GM21619 (cell line): ENCODE data around the gene GNPTAB.
A peak's percentile ranks its signal among the peaks of the same experiment; 100 is the strongest.
"Not testable (repeated sequence)": the region's sequence is repeated elsewhere in the genome, so short reads cannot be mapped to it uniquely, and the experiment has no call there.

Experiments used
- ATAC-seq: cut with Tn5 transposase; IDR thresholded peaks from one replicate; pipeline ENCODE4 v1.9.1; 2021; ENCODE audit not compliant: unreplicated experiment

The GNPTAB gene

GRCh38 chr12:101830367-101831325 lies at the start of gene GNPTAB:
Gene GNPTAB (minus strand): TSS chr12:101830959. CDS start chr12:101830675, 284 bp downstream.
- peak; percentile 95 for ATAC-seq

DNA sequence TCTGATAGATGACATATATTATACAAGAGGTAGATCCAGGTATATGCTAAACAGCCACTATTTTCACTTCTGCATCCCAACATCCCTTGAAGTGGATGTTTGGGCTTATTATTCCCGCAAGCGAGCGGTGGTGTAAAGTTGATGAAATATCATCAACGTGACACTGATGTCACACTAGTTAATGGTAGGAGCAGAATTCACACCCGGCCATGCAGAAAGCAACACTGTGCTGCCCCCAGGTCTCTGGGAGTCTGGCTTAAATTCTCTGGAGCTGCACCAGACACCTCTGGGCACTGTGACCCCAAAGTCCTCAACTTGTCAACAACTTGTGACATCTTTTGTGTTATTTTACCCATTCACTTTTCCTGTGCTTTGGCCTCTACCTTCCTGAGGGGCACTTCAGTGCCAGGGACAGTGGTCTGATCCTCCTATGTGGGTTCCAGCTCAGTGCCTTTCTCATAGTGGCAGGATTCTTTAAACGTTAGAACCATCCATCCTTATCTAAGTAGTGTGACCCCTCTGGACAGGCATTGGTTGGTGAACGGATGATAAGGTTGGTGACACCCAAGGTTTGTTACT lies 47.6 kb upstream of the GNPTAB start:
- ATAC-seq, result no peak

DNA sequence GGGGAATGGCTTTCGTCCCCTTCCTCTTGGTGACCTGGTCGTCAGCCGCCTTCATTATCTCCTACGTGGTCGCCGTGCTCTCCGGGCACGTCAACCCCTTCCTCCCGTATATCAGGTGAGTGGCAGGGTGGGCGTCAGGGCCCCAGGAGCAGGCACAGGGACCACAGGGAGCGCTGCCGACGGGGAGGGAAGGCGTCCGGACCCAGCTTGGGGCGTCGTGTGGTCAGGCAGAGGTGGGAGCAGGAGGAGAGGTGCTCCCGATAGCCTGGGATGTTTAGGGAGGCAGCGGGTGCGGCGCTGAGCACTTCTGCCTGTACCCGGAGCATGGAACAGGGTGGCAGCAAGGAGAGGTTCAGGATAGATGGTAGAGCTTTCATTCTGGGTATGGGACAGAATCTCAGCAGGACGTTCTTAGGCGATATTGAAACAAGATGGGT lies 47.1 kb upstream of the GNPTAB start:
- ATAC-seq, result peak; percentile 14

DNA sequence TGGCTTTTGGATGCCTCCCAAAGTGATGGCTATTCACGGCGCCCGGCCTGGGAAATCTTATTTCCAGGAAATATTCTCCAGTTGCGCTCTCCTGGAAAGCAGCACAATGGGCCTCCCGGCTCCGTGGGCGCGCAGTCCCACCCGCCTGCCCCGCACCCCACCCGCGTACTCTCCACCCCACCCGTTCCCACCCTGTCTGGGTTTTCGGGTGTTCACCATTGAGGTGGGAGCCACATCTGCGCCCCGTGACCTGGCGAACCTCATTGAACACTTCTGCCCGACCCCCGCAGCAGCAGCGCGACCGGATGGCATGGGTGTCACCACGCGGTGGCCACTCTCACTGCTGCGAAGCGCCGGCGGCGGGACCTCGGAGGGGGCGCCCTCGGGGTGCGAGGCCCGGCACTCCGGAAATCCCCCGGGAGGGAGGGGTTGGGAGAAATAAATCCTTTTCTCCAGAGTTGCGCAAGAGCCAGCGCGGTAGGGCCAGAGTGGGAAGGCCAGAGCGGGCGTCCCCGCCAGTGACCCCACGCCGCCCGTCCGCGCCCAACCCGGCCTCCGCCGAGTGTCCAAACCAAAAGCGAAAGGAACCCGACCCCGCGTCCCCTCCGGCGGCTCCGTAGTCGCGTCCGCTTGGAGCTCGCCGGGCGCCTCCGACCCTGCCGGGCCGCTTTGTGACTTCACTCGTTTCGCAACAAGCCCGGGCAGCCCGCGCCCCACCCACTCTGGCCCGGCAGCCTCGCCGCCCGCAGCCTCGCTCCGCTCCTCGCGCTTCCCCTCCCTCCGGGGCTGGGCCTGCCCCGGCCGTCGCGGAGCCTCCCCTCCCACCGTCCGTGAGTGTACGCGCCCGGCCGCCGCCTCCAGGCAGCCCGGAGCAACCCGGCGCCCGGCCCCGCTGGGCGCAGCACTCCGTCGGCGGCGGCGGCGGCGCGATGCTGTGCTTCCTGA lies 46.4 kb upstream of the GNPTAB start, which contains the start of gene DRAM1:
Gene DRAM1, plus strand, starts transcription at position 720 of the 945 bp plus-strand sequence. Its CDS starts 210 bp downstream, at position 930.
- ATAC-seq, result peak; percentile 83

- no peak for ATAC-seq
Measured at GRCh38 chr12:101876322-101876860, 45.6 kb upstream of the GNPTAB start.

GRCh38 chr12:101875162-101875561 lies 44.4 kb upstream of the GNPTAB start:
- ATAC-seq, result no peak

DNA sequence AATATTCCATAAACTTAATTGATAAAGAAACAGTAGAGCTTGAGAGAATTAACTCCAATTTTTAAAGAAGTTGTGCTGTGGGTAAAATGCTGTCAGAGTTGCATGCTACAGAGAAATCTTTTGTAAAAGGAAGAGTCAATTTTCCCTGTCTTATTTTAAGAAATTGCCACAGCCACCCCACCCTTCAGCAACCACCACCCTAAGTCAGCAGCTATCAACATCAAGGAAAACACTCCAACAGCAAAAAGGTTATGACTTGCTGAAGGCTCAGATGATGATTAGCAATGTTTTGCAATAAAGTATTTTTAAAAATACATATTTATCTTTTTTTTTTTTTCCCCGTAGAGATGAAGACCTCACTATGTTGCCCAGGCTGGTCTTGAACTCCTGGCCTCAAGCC lies 40.2 kb upstream of the GNPTAB start:
- no peak for ATAC-seq

GRCh38 chr12:101867619-101868018 lies 36.9 kb upstream of the GNPTAB start:
- not testable (repeated sequence) for ATAC-seq

GRCh38 chr12:101866615-101867373 lies 36.0 kb upstream of the GNPTAB start:
- ATAC-seq, result no peak

GRCh38 chr12:101863981-101864380 lies 33.2 kb upstream of the GNPTAB start:
- no peak for ATAC-seq

- ATAC-seq, result no peak
Measured at GRCh38 chr12:101862245-101862644, 31.5 kb upstream of the GNPTAB start.

- not testable (repeated sequence) for ATAC-seq
Measured at GRCh38 chr12:101861688-101862087, 30.9 kb upstream of the GNPTAB start.

- peak; percentile 49 for ATAC-seq
Measured at GRCh38 chr12:101859664-101860607, 29.2 kb upstream of the GNPTAB start.

GRCh38 chr12:101858361-101858760 lies 27.6 kb upstream of the GNPTAB start:
- no peak for ATAC-seq

- peak; percentile 48 for ATAC-seq
Measured at GRCh38 chr12:101857043-101857558, 26.3 kb upstream of the GNPTAB start.

DNA sequence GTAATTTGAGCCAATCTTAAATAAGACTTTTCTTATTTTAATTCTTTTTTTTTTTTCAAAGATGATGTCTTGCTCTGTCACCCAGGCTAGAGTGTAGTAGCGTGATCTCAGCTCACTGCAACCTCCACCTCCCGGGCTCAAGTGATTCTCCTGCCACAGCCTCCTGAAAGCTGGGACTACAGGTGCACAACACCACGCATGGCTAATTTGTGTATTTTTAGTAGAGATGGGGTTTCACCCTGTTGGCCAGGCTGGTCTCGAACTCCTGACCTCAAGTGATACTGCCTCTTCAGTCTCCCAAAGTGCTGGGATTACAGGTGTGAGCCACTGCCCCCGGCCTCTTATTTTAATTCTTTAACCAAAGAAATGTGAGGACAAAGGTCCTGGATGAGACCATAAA lies 25.9 kb upstream of the GNPTAB start:
- peak; percentile 18 for ATAC-seq

GRCh38 chr12:101855976-101856375 lies 25.2 kb upstream of the GNPTAB start:
- no peak for ATAC-seq

DNA sequence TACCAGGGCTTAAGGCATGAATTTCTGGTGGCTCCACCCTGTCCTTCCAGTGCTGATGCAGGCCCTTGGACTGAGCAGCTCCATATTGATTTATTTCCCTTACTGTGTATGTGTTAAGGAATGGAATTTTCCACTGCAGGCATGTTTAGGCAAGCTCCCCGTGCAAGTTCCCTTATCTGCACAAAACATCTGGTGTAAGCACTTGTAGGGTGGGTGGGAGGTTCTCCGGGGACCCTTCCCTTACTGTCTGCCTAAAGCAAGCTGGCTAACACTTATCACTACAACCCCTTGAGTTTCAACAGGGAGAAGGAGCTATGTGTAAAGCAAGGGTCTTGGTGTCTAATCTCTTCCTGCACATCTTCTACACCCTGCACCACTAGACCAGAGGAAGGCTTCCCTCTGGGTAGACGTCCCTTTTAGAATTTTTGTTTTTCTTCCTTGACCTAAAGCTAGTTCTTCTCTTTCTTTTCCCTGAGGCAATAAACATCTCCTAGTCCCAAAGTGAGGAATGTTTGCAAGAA lies 24.7 kb upstream of the GNPTAB start:
- no peak for ATAC-seq
